Transverse colon (tissue), 4 donors: ENCODE measurements around the gene SRXN1. TPM values are rescaled to one million over a fixed set of nuclear protein-coding genes. Genes with fewer than 3 reads are reported as not detected.

ENCODE experiments used
- DNase-seq: peaks from one replicate; pipeline ENCODE4 v3.0.0-alpha.2; 2019
- H3K27ac ChIP-seq, 4 donors: fragments of 200-600 bp; sonication (generic); 2 replicates each; pipeline ENCODE4 v1.5.1; 2016 to 2018; ENCODE audit warnings: inconsistent platforms in 4 of 4
- H3K27me3 ChIP-seq: fragments of 200-600 bp; sonication (generic); 2 replicates; pipeline ENCODE4 v1.5.1; 2017; ENCODE audit warnings: inconsistent platforms
- H3K36me3 ChIP-seq, 4 donors: fragments of 200-600 bp; sonication (generic); 2 replicates each; pipeline ENCODE4 v1.5.1; 2017 to 2019; ENCODE audit warnings: inconsistent platforms in 4 of 4
- H3K4me1 ChIP-seq, 4 donors: fragments of 200-600 bp; sonication (generic); 2 replicates each; pipeline ENCODE4 v1.5.1; 2017 to 2020; ENCODE audit warnings: inconsistent platforms in 4 of 4
- H3K4me3 ChIP-seq, 4 donors: fragments of 200-600 bp; sonication (generic); 1 replicate in 1 of 4; 2 replicates in 3 of 4; pipeline versions ENCODE4 v1.5.1 to v1.6.1; 2017 to 2019; ENCODE audit warnings: inconsistent platforms in 4 of 4
- H3K9me3 ChIP-seq, 2 donors: fragments of 200-600 bp; sonication (generic); 2 replicates each; pipeline ENCODE4 v1.5.1; 2017 to 2019; ENCODE audit warnings: inconsistent platforms in 2 of 2
- CTCF ChIP-seq, 5 experiments: fragments of 200-600 bp in 3 of 5; fragments of 450-650 bp in 2 of 5; sonication (generic) in 3 of 5; IDR thresholded peaks; 1 replicate in 2 of 5; 2 replicates in 3 of 5; pipeline ENCODE4 v1.5.1; 2016 to 2017; ENCODE audit warnings: antibody characterized with exemption in 5 of 5, inconsistent platforms in 3 of 5, mild to moderate bottlenecking in 2 of 5, moderate library complexity in 1 of 5
- EP300 ChIP-seq: sonication (generic); formaldehyde crosslinking; IDR thresholded peaks from one replicate; pipeline ENCODE4 v1.6.1; 2017; ENCODE audit warnings: antibody characterized with exemption, low read depth
- POLR2A ChIP-seq: fragments of 450-650 bp; IDR thresholded peaks from one replicate; pipeline ENCODE4 v1.6.1; 2016; ENCODE audit warnings: antibody characterized with exemption, mild to moderate bottlenecking, moderate library complexity
- POLR2AphosphoS5 ChIP-seq, 3 donors: sonication (generic); formaldehyde crosslinking; IDR thresholded peaks; one replicate each; pipeline ENCODE4 v1.6.1; 2016; ENCODE audit warnings: antibody characterized with exemption in 3 of 3
- WGBS, 2 donors: methylation state at CpG; one replicate each; pipeline ENCODE4 v1.1.5; 2018; ENCODE audit warnings: low coverage in 1 of 2; 5-methylcytosine and 5-hydroxymethylcytosine counted together
- in situ Hi-C, 4 donors: fragments of 200-750 bp; cut with MboI; loops; one replicate each; pipeline versions ENCODE4 v1.15.0 to v1.15.1; 2017; ENCODE audit warnings: low sequenced_read_pairs in 3 of 4, low pct_ligation_motif_present in 1 of 4, low pct_unique_long_range_greater_than_20kb in 1 of 4
- intact Hi-C: fragments of 100-400 bp; cut with DNase I; formaldehyde crosslinking; loops from one replicate; pipeline ENCODE4 v1.15.1; 2023; ENCODE audit warnings: low total_unique reads
- total RNA-seq, 4 donors: library from RNA; depleted of rRNA; stranded (reverse); fragments of >200 nt; gene quantifications; one replicate each; pipeline ENCODE4 v1.1.0, GENCODE V29; 2016

SRXN1 gene
- total RNA-seq, 4 donors from 2014 or later, result 8.6 to 43.0 (median 21.2) TPM

DNA sequence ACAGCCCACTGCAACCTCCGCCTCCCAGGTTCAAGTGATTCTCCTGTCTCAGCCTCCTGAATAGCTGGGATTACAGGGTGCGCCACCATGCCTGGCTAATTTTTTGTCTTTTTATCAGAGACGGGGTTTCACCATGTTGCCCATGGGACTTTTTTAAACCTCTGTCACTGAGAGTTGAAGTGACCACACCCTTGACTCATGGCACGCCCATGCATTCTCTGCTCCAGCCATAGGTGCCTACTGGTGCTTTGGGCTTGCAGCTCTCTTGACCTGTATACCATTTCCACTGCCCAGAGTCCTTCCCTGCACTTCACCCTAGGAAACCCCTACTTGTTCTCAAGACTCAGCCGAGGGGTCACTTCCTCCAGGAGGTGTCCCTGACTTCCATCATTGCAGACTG, 25.0 kb upstream of the SRXN1 start:
- WGBS, 2 donors, result 78 to 85% methylated on average over 3 to 5 of the region's 5 CpGs
- in situ Hi-C loops (no loop called here), intact Hi-C loops (no loop called here)
- TF ChIP-seq POLR2AphosphoS5 (IDR thresholded peaks at IDR 0.05) (no peak), CTCF (IDR thresholded peaks at IDR 0.05) (no peak), POLR2A (no peak), EP300 (no peak)
- H3K9me3 ChIP-seq, result no peaks in the 10 kb centered on the region
- H3K27ac ChIP-seq, result no peak overlapping the region
- no peaks in the 10 kb centered on the region for H3K36me3 ChIP-seq
- H3K27me3 ChIP-seq, result peaks cover 97% of the 10 kb centered on the region
- DNase-seq, result no peak
- no peak overlapping the region for H3K4me3 ChIP-seq
- peaks cover 0 to 18% (median 13%) of the 10 kb centered on the region in 4 donors for H3K4me1 ChIP-seq

DNA sequence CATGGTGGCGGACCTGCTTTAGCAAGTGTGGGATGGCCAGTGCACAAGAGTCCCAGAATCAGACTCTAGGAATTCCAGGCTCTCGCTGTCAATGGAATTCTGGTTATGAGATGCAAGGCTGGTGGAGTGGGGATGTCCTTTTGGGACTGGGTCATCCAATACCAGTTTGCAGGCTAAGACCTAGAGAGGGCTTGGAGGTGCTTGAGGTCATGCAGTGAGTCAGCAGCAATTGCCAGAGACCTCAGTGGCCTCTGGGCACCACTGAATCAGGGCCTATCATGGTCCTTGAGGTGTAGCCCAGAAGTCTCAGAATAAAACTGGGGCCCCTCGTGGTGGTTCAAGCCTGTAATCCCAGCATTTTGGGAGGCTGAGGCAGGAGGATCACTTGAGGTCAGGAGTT, 24.0 kb upstream of the SRXN1 start:
- DNase-seq, result no peak
- H3K27me3 ChIP-seq, result peaks cover 97% of the 10 kb centered on the region
- in situ Hi-C loops (no loop called here), intact Hi-C loops (no loop called here)
- peaks cover 0 to 18% (median 13%) of the 10 kb centered on the region in 4 donors for H3K4me1 ChIP-seq
- H3K4me3 ChIP-seq, result no peak overlapping the region
- 57% methylated on average over 3 of the region's 3 CpGs; no CpG with 5 or more reads in 1 of the 2 donors for WGBS, 2 donors
- no peak overlapping the region for H3K27ac ChIP-seq
- TF ChIP-seq POLR2A (no peak), EP300 (no peak), POLR2AphosphoS5 (IDR thresholded peaks at IDR 0.05) (no peak), CTCF (IDR thresholded peaks at IDR 0.05) (no peak)
- H3K9me3 ChIP-seq, result no peaks in the 10 kb centered on the region
- no peaks in the 10 kb centered on the region for H3K36me3 ChIP-seq

DNA sequence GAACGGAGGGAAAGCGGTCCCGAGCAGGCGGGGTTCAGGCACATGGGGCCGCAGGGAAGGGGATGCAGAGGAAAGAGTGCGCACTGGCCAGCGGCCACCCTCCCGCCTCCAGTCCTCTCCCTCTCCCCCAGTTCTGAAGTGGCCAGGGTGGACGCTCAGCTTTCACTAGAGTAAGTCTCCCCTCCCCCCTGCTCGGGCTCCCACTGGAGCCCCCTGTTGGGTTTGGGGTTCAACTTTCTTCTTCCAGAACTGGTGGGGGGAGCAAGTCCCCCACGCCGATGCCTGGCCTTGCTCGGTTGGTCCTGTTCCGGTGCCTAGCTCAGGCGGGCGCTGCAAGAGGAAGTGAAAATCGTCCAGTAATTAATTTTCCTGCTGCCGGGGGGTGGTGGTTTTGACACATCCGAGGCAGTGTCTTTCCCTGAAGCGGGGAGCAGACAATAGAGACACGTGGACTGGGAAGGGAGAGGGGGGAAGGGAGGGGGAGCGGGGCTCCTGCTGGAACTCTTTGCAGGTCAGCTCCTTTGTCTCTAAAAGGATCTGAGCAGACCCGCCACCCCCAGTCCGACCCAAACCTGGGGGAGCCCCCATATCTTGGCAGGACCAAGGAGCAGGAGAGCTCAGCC, 23.4 kb upstream of the SRXN1 start:
- 8 to 20% methylated on average over 1 to 23 of the region's 24 CpGs for WGBS, 2 donors
- no peaks in the 10 kb centered on the region for H3K9me3 ChIP-seq
- DNase-seq, result peak; percentile 21
- intact Hi-C loops, result no loop called here
- H3K27me3 ChIP-seq, result peaks cover 97% of the 10 kb centered on the region
- TF ChIP-seq EP300, result no peak
- no peak for TF ChIP-seq CTCF (IDR thresholded peaks at IDR 0.05)
- no peak for TF ChIP-seq POLR2AphosphoS5 (IDR thresholded peaks at IDR 0.05)
- TF ChIP-seq POLR2A, result no peak
- H3K27ac ChIP-seq, result no peak overlapping the region
- no peaks in the 10 kb centered on the region for H3K36me3 ChIP-seq
- H3K4me1 ChIP-seq, result peaks cover 0 to 18% (median 13%) of the 10 kb centered on the region in 4 donors
- no peak overlapping the region for H3K4me3 ChIP-seq
- in situ Hi-C loops, result no loop called here

- Histone ChIP-seq H3K9me3 (no peaks in the 10 kb centered on the region), H3K27ac (no peak within 1 kb of the TSS), H3K36me3 (no peaks in the 10 kb centered on the region), H3K4me1 (peaks cover 0 to 18% (median 13%) of the 10 kb centered on the region in 4 donors), H3K4me3 (peak within 1 kb of the TSS in 1 of 4 donors; percentile 17), H3K27me3 (peaks cover 96% of the 10 kb centered on the region)
- peak; percentile 79 for DNase-seq
- intact Hi-C loops, result no loop called here
- in situ Hi-C loops, result no loop called here
- TF ChIP-seq EP300, result no peak
- no peak for TF ChIP-seq CTCF (IDR thresholded peaks at IDR 0.05)
- TF ChIP-seq POLR2A, result no peak
- TF ChIP-seq POLR2AphosphoS5 (IDR thresholded peaks at IDR 0.05), result no peak
- 3% methylated on average over 7 to 29 of the region's 69 CpGs for WGBS, 2 donors
Observed at GRCh38 chr20:675453-676314, 22.7 kb upstream of the SRXN1 start, which contains the start of gene SCRT2. SCRT2 (minus strand) TSS chr20:675802; CDS start chr20:675601, 201 bp downstream.
